A673 (cell line): ENCODE measurements around the gene DEFB131B. TPM values are rescaled to one million over a fixed set of nuclear protein-coding genes. Genes with fewer than 3 reads are reported as not detected.

ENCODE experiments used
- BruUV-seq: library from RNA; stranded (reverse); fragments of 400-500 nt; replicated peaks from 2 replicates; lab custom pipeline; 2021; lab: Mats Ljungman, UMichigan
- CTCF ChIA-PET: fragments of 300-600 bp; sonication (Branson Sonifier 250); formaldehyde crosslinking; loops from one replicate; lab custom pipeline; 2022; ENCODE audit warnings: antibody characterized with exemption; lab: Charles Lee
- POLR2A ChIA-PET: fragments of 300-600 bp; sonication (Branson Sonifier 250); formaldehyde crosslinking; loops from one replicate; lab custom pipeline; 2022; ENCODE audit warnings: antibody characterized with exemption; ENCODE audit not compliant: low non-redundant PET; lab: Charles Lee
- DNase-seq: peaks from one replicate; pipeline ENCODE4 v3.0.0-alpha.2; 2015; ENCODE audit warnings: low spot score
- H3K27ac ChIP-seq: fragments of 200-600 bp; sonication (generic); 2 replicates; pipeline ENCODE4 v1.5.1; 2016; ENCODE audit warnings: mixed run types, low read depth, mild to moderate bottlenecking, mixed read lengths, antibody characterized with exemption, low read length; ENCODE audit not compliant: poor library complexity, severe bottlenecking
- H3K27me3 ChIP-seq: fragments of 200-600 bp; sonication (generic); replicated peaks from 2 replicates; pipeline ENCODE4 v1.6.1; 2017; ENCODE audit warnings: mixed run types, low read depth, mild to moderate bottlenecking, mixed read lengths, antibody characterized with exemption, low read length; ENCODE audit not compliant: insufficient read depth, poor library complexity
- H3K36me3 ChIP-seq: fragments of 200-600 bp; sonication (generic); 2 replicates; pipeline ENCODE4 v1.6.1; 2016; ENCODE audit warnings: mixed run types, mild to moderate bottlenecking, mixed read lengths, antibody characterized with exemption, low read length; ENCODE audit not compliant: insufficient read depth, poor library complexity, severe bottlenecking
- H3K4me1 ChIP-seq: fragments of 200-600 bp; sonication (generic); 2 replicates; pipeline ENCODE4 v1.6.1; 2017; ENCODE audit warnings: mixed run types, mild to moderate bottlenecking, mixed read lengths, antibody characterized with exemption, low read length; ENCODE audit not compliant: insufficient read depth, poor library complexity, severe bottlenecking
- H3K4me3 ChIP-seq: fragments of 200-600 bp; sonication (generic); 2 replicates; pipeline ENCODE4 v1.5.1; 2016; ENCODE audit warnings: low read depth, mixed run types, mild to moderate bottlenecking, mixed read lengths, low read length; ENCODE audit not compliant: poor library complexity, severe bottlenecking
- H3K9me3 ChIP-seq: fragments of 200-600 bp; sonication (generic); 2 replicates; pipeline ENCODE4 v1.6.1; 2016; ENCODE audit warnings: mixed run types, low read depth, mild to moderate bottlenecking, mixed read lengths, antibody characterized with exemption, low read length; ENCODE audit not compliant: poor library complexity, severe bottlenecking
- EZH2 ChIP-seq: fragments of 200-600 bp; sonication (generic); IDR thresholded peaks from 2 replicates; pipeline ENCODE4 v1.6.1; 2017; ENCODE audit warnings: borderline replicate concordance, low read depth, mild to moderate bottlenecking, mixed read lengths, antibody characterized with exemption, low read length; ENCODE audit not compliant: poor library complexity, severe bottlenecking
- intact Hi-C: fragments of 100-400 bp; cut with micrococcal nuclease; formaldehyde crosslinking; loops from one replicate; pipeline ENCODE4 v1.10.0; 2022; ENCODE audit not compliant: unreplicated experiment
- total RNA-seq: library from RNA; stranded (reverse); gene quantifications from 2 replicates; pipeline ENCODE4 v1.2.3, GENCODE V29; 2021
- TF ChIP-seq, protein P1 (sequence below): fragments of 300-800, 200-600 bp; sonication (generic); conservative IDR thresholded peaks from 2 replicates; pipeline ENCODE4 v1.5.1; 2017; ENCODE audit warnings: low read depth, mild to moderate bottlenecking, antibody characterized with exemption, low read length, moderate library complexity, mixed read lengths

Gene DEFB131B
- total RNA-seq, 1 experiment from 2014 or later = not detected

DNA sequence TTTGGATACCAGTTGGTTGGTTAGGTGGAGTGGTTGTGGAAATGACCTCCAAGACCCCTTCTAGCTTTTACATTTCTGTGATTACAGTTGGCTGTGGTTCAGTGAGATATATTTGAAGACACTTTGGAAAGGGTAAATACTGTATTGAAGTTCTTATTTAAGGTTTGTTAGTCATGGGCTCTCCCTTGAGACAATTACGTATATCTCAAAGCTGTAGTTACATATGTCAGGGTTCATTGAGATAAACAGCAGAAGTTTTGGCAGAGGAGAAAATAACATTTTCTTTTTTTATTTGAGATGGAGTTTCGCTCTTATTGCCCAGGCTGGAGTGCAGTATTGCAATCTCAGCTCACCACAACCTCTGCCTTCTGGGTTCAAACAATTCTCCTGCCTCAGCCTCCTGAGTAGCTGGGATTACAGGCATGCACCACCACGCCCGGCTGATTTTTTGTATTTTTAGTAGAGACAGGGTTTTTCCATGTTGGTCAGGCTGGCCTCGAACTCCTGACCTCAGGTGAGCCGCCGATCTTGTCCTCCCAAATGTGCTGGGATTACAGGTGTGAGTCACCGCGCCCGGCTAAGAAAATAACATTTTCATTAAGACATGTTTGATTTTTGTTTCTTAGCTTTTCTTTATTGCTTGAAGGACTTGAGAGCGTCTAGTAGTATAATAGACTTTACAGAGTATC, 52.4 kb downstream of the DEFB131B start:
- Histone ChIP-seq H3K4me1 (peaks cover 13% of the 10 kb centered on the region), H3K4me3 (peak overlapping the region; percentile 71), H3K9me3 (no peaks in the 10 kb centered on the region), H3K36me3 (peaks cover 7% of the 10 kb centered on the region), H3K27me3 (no peaks in the 10 kb centered on the region), H3K27ac (no peak overlapping the region)
- BruUV-seq = no TSS peak
- POLR2A ChIA-PET = no interaction called here
- intact Hi-C loops = no loop called here
- CTCF ChIA-PET = no interaction called here
- no peak for TF ChIP-seq EZH2
- TF ChIP-seq, protein P1, sequence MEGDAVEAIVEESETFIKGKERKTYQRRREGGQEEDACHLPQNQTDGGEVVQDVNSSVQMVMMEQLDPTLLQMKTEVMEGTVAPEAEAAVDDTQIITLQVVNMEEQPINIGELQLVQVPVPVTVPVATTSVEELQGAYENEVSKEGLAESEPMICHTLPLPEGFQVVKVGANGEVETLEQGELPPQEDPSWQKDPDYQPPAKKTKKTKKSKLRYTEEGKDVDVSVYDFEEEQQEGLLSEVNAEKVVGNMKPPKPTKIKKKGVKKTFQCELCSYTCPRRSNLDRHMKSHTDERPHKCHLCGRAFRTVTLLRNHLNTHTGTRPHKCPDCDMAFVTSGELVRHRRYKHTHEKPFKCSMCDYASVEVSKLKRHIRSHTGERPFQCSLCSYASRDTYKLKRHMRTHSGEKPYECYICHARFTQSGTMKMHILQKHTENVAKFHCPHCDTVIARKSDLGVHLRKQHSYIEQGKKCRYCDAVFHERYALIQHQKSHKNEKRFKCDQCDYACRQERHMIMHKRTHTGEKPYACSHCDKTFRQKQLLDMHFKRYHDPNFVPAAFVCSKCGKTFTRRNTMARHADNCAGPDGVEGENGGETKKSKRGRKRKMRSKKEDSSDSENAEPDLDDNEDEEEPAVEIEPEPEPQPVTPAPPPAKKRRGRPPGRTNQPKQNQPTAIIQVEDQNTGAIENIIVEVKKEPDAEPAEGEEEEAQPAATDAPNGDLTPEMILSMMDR = no peak
- no peak for DNase-seq

DNA sequence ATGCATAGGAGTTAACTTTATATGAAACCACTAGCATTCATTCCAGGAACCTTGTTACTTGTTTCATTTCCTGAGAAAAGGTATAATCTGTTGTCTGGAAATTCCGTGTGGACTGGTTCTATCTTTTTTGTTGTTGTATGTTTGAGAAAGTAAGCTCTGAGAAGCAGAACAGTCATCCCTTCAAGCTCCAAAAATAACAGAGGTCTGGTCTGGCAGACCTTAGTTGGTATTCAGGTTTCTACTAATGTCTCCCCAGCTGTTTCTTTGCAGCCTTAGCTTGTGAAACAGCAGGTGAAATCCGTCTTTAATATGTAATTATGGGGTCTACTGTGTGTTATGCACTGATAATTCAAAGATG, 53.0 kb downstream of the DEFB131B start:
- peaks cover 3% of the 10 kb centered on the region for H3K36me3 ChIP-seq
- no peaks in the 10 kb centered on the region for H3K27me3 ChIP-seq
- no peak overlapping the region for H3K4me3 ChIP-seq
- no peak for DNase-seq
- TSS peak; percentile 18 for BruUV-seq
- intact Hi-C loops = no loop called here
- H3K4me1 ChIP-seq = peaks cover 13% of the 10 kb centered on the region
- ChIA-PET CTCF (no interaction called here), POLR2A (no interaction called here)
- no peak overlapping the region for H3K27ac ChIP-seq
- no peaks in the 10 kb centered on the region for H3K9me3 ChIP-seq
- no peak for TF ChIP-seq EZH2

DNA sequence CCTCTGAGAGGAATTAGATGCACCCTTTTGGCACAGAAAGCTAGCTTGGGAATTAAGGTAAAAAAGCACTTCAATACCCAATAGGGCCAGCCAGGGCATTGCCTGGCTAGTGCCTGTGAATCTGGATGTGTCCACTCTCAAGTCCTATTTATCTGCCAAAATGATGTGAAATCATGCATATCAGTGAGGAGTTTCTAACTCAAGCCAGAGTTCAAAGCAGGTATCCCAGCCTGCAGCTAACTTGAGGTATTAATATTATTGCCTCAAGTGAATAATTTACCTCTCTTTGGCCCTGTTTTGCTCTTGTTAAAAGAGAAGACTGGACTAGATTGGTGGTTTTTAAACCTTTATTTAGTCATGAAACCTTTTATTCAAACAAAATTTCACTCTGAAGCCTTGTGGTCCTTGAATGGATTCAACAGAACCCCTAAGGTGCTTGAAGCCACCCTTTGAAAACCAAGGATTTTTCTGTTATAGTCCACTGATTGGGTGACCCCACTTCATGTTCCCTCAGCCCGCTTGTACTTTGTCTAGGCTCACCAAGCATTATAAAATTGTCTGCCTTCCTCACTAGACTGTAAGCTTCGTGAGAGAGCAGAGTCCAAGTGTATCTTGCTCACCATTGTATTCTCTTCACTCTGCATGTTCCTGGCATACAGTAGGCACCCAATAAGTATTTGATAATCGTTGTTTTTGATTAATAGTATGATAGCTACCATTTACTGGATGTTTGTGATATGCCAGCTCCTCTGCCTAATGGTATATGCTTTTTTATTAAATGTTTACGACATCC, 55.1 kb downstream of the DEFB131B start:
- POLR2A ChIA-PET = no interaction called here
- TF ChIP-seq, protein P1 = no peak

More for the DNA sequence above, 55.1 kb downstream of the DEFB131B start:
- CTCF ChIA-PET = no interaction called here
- no peak overlapping the region for H3K27ac ChIP-seq
- H3K9me3 ChIP-seq = no peaks in the 10 kb centered on the region
- BruUV-seq = no TSS peak
- DNase-seq = no peak
- no peak overlapping the region for H3K4me3 ChIP-seq
- peaks cover 9% of the 10 kb centered on the region for H3K4me1 ChIP-seq
- no peaks in the 10 kb centered on the region for H3K27me3 ChIP-seq
- H3K36me3 ChIP-seq = no peaks in the 10 kb centered on the region
- intact Hi-C loops = no loop called here

Other genes with a start within 250 kb of the DEFB131B start
- gene DEFB108B, start 45.3 kb upstream of the DEFB131B start, total RNA-seq = not detected in 2 replicates
- 15.8 and 16.8 TPM in 2 replicates for gene XNDC1N, start 50.1 kb downstream of the DEFB131B start, total RNA-seq
- gene RNF121, start 50.6 kb downstream of the DEFB131B start, total RNA-seq = 54.9 and 59.1 TPM in 2 replicates
- 10.6 and 12.2 TPM in 2 replicates for gene IL18BP, start 120.5 kb downstream of the DEFB131B start, total RNA-seq
- 216 and 231 TPM in 2 replicates for gene NUMA1, start 202.1 kb downstream of the DEFB131B start, total RNA-seq
- gene LRRC51, start 202.4 kb downstream of the DEFB131B start, total RNA-seq = 13.9 and 16.7 TPM in 2 replicates
- 90.9 and 101 TPM in 2 replicates for gene LAMTOR1, start 224.8 kb downstream of the DEFB131B start, total RNA-seq
- gene TOMT, start 227.5 kb downstream of the DEFB131B start, total RNA-seq = not detected in 2 replicates
- gene ANAPC15, start 234.2 kb downstream of the DEFB131B start, total RNA-seq = 57.2 and 58.9 TPM in 2 replicates